Measurements from ENCODE around the gene CASZ1.

DNA sequence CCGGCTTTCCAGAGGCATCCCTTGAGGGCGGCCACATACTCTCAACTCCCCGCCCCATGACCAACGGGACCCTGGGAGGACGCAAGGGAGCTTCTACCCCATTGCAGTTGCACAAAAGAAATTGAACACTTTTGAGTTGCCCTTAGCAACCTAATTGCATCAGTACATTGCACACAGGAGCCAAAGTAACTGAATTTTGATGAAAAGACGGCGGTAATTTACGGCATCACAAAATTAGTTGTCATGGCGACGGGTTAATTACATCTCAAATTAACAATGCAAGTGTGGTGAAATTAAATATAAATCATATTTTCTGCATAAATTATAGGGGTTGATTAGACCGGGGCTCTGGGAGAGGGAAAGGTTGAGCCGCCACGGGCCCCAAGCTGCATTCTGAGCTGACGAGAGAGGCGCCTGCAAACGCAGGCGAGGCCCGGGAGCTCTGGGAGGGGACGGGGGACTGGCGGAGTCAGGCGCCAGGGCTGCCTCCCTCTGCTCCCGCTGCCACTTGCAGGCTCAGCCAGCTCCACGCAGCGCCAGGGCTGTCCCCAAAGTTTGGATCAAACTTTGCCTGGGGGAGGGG is 61.4 kb downstream of the CASZ1 start:
- TF ChIP-seq, protein P1, sequence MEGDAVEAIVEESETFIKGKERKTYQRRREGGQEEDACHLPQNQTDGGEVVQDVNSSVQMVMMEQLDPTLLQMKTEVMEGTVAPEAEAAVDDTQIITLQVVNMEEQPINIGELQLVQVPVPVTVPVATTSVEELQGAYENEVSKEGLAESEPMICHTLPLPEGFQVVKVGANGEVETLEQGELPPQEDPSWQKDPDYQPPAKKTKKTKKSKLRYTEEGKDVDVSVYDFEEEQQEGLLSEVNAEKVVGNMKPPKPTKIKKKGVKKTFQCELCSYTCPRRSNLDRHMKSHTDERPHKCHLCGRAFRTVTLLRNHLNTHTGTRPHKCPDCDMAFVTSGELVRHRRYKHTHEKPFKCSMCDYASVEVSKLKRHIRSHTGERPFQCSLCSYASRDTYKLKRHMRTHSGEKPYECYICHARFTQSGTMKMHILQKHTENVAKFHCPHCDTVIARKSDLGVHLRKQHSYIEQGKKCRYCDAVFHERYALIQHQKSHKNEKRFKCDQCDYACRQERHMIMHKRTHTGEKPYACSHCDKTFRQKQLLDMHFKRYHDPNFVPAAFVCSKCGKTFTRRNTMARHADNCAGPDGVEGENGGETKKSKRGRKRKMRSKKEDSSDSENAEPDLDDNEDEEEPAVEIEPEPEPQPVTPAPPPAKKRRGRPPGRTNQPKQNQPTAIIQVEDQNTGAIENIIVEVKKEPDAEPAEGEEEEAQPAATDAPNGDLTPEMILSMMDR (IDR thresholded peaks at IDR 0.05), result no peak
- TF ChIP-seq ZFX (IDR thresholded peaks at IDR 0.05; ENCODE audit: borderline replicate concordance), result no peak
